LNCAP (cell line): ENCODE measurements around the gene ZNF451.

Experiments
- CTCF ChIP-seq: fragments of 450-650 bp; IDR thresholded peaks from 2 replicates; pipeline ENCODE4 v1.5.1; 2017; ENCODE audit warnings: mild to moderate bottlenecking

Gene ZNF451

GRCh38 chr6:57207141-57207540 lies 117.2 kb downstream of the ZNF451 start:
- TF ChIP-seq CTCF = no peak

- TF ChIP-seq CTCF = no peak
Observed at GRCh38 chr6:57207872-57208271, 117.9 kb downstream of the ZNF451 start.

GRCh38 chr6:57209030-57209429 lies 119.0 kb downstream of the ZNF451 start:
- no peak for TF ChIP-seq CTCF

- no peak for TF ChIP-seq CTCF
Observed at GRCh38 chr6:57210060-57210459, 120.1 kb downstream of the ZNF451 start.

- no peak for TF ChIP-seq CTCF
Observed at GRCh38 chr6:57215260-57215659, 125.3 kb downstream of the ZNF451 start.

- TF ChIP-seq CTCF = no peak
Observed at GRCh38 chr6:57216235-57217101, 126.5 kb downstream of the ZNF451 start.

GRCh38 chr6:57217270-57217669 lies 127.3 kb downstream of the ZNF451 start:
- no peak for TF ChIP-seq CTCF
